ENCODE results near the gene CABCOCO1.

DNA sequence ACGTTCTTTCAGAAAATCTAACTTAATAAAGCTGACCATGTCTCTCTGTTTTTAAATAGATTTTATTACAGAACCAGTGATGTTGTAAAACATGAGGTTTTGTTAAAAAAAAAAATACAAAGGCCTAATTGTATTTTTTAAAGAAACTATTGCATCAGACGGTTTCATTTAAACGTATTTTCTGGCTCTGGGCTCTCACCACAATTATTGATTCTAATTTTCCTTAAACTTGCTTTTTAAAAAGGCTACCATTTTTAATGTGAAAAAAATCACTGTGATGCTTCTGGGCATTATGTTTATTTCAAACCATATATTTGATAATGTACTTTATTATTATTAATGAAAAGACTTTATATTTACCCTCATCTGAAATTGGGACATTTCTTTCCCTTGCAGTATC is 94.3 kb downstream of the CABCOCO1 start:
- TF ChIP-seq GATA2 (IDR thresholded peaks at IDR 0.05; ENCODE audit: low read depth, low read length) (no peak), GATA3 (IDR thresholded peaks at IDR 0.05; ENCODE audit: low read depth, low read length) (no peak)

Data from SH-SY5Y (cell line).